ENCODE measurements around the gene ANO1.

GRCh38 chr11:70122490-70123198 lies 44.5 kb downstream of the ANO1 start:
- TF ChIP-seq CTCF (IDR thresholded peaks at IDR 0.05) (no peak), POLR2A (IDR thresholded peaks at IDR 0.05) (no peak)
